ENCODE data around the gene ATRX.
"Not testable (repeated sequence)": the region's sequence is repeated elsewhere in the genome, so short reads cannot be mapped to it uniquely, and the experiment has no call there.

DNA sequence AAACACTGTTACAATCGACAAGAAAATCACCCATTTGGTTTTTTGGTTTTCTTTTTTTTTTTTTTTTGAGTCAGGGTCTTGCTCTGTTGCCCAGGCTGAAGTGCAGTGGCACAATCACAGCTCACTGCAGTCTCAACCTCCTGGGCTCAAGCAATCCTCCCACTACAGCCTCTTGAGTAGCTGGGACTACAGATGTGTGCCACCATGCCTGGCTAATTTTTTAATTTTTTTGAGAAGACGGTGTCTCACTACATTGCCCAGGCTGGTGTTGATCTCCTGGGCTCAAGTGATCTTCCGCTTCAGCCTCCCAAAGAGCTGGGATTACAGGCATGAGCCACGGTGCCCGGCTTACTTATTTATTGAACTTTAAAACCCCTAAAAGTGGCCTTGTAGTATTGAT lies 45.5 kb upstream of the ATRX start:
- TF ChIP-seq, protein P1, sequence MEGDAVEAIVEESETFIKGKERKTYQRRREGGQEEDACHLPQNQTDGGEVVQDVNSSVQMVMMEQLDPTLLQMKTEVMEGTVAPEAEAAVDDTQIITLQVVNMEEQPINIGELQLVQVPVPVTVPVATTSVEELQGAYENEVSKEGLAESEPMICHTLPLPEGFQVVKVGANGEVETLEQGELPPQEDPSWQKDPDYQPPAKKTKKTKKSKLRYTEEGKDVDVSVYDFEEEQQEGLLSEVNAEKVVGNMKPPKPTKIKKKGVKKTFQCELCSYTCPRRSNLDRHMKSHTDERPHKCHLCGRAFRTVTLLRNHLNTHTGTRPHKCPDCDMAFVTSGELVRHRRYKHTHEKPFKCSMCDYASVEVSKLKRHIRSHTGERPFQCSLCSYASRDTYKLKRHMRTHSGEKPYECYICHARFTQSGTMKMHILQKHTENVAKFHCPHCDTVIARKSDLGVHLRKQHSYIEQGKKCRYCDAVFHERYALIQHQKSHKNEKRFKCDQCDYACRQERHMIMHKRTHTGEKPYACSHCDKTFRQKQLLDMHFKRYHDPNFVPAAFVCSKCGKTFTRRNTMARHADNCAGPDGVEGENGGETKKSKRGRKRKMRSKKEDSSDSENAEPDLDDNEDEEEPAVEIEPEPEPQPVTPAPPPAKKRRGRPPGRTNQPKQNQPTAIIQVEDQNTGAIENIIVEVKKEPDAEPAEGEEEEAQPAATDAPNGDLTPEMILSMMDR (IDR thresholded peaks at IDR 0.05; ENCODE audit: borderline replicate concordance, extremely low read depth, low read length, poor library complexity, severe bottlenecking), result not testable (repeated sequence)
- TF ChIP-seq EZH2 (IDR thresholded peaks at IDR 0.05; ENCODE audit: borderline replicate concordance, low read depth, low read length, severe bottlenecking), result not testable (repeated sequence)

All from DND-41 (cell line).